Esophagus muscularis mucosa (tissue), 3 donors: Measurements from ENCODE around the gene RPP40.

Experiments
- EP300 ChIP-seq: sonication (generic); formaldehyde crosslinking; IDR thresholded peaks from one replicate; pipeline ENCODE4 v1.6.1; 2017; ENCODE audit warnings: antibody characterized with exemption
- TF ChIP-seq, protein P1 (sequence below), 3 experiments: fragments of 200-600 bp in 2 of 3; fragments of 450-650 bp in 1 of 3; sonication (generic) in 2 of 3; IDR thresholded peaks; one replicate each; pipeline ENCODE4 v1.5.1; 2017 to 2019; ENCODE audit warnings: antibody characterized with exemption in 3 of 3, mild to moderate bottlenecking in 2 of 3, moderate library complexity in 1 of 3

DNA sequence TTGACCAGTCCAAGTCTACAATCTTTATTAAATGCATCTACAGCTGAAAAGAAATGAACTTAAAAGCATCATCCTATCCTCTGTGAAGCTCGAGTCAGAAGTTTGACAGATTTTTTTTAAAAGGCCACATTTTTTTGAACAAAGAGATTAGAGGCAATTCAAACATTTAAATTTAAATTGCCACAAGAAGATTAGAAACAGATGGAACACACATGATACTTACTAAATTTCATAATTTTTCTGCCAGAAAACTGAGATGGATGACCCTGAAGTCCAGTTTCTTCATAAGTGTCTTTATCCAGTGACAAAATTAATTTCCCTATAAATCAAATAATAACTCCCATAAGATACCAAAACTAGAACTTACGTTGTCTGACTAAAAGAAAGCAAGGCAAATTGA, 4.3 kb downstream of the RPP40 start:
- TF ChIP-seq, protein P1, sequence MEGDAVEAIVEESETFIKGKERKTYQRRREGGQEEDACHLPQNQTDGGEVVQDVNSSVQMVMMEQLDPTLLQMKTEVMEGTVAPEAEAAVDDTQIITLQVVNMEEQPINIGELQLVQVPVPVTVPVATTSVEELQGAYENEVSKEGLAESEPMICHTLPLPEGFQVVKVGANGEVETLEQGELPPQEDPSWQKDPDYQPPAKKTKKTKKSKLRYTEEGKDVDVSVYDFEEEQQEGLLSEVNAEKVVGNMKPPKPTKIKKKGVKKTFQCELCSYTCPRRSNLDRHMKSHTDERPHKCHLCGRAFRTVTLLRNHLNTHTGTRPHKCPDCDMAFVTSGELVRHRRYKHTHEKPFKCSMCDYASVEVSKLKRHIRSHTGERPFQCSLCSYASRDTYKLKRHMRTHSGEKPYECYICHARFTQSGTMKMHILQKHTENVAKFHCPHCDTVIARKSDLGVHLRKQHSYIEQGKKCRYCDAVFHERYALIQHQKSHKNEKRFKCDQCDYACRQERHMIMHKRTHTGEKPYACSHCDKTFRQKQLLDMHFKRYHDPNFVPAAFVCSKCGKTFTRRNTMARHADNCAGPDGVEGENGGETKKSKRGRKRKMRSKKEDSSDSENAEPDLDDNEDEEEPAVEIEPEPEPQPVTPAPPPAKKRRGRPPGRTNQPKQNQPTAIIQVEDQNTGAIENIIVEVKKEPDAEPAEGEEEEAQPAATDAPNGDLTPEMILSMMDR (IDR thresholded peaks at IDR 0.05), result no peak
- TF ChIP-seq EP300, result no peak
